ENCODE results near the gene PALLD.

DNA sequence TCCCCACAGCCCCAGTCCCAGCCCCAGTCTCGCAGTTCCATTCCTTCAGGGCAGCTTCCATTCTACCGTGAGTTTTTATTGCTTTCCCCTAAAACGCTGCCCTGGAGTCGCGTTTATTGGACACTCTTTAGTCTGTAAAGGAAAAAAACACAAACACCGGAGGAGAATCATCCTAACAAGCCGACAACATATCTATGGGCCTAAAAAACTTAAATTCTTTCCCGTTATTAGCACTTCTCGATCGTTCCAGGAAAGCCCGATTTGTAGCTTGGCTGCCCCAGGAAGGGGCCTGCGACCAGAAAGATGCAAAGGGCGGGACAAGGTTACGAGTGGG, 334.7 kb downstream of the PALLD start:
- no peak for TF ChIP-seq CTCF (IDR thresholded peaks at IDR 0.05; ENCODE audit: low read depth, low read length)
- TF ChIP-seq POLR2A (IDR thresholded peaks at IDR 0.05; ENCODE audit: extremely low read depth, insufficient read length) = no peak
